Ureter (tissue), 1 donor: ENCODE results near the gene MAPK4. TPM values are rescaled to one million over a fixed set of nuclear protein-coding genes. Genes with fewer than 3 reads are reported as not detected.

Experiments used
- DNase-seq: peaks from one replicate; pipeline ENCODE4 v3.0.0-alpha.2; 2020; ENCODE audit warnings: low spot score
- total RNA-seq: library from RNA; stranded (reverse); gene quantifications from one replicate; pipeline ENCODE4 v1.2.4, GENCODE V29; 2023
- donor health status: DM: yes; HTN: yes; CAD: no.

MAPK4 gene
- total RNA-seq, 1 donor from 2014 or later: 14.3 TPM

- no peak for DNase-seq
These were observed 159.8 kb downstream of the MAPK4 start for GRCh38 chr18:50719471-50720324.

GRCh38 chr18:50720325-50720674 is 160.4 kb downstream of the MAPK4 start:
- no peak for DNase-seq

GRCh38 chr18:50721006-50721405 is 161.1 kb downstream of the MAPK4 start:
- DNase-seq: no peak

GRCh38 chr18:50721451-50722120 is 161.7 kb downstream of the MAPK4 start:
- no peak for DNase-seq

GRCh38 chr18:50722311-50722710 is 162.4 kb downstream of the MAPK4 start:
- no peak for DNase-seq

GRCh38 chr18:50724751-50725151 is 164.9 kb downstream of the MAPK4 start:
- peak; percentile 61 for DNase-seq

GRCh38 chr18:50726960-50727589 is 167.2 kb downstream of the MAPK4 start:
- no peak for DNase-seq

- no peak for DNase-seq
These were observed 168.0 kb downstream of the MAPK4 start for GRCh38 chr18:50727721-50728471.

- no peak for DNase-seq
These were observed 169.5 kb downstream of the MAPK4 start for GRCh38 chr18:50729376-50729775.

GRCh38 chr18:50729986-50730385 is 170.1 kb downstream of the MAPK4 start:
- no peak for DNase-seq

- DNase-seq: no peak
These were observed 174.5 kb downstream of the MAPK4 start for GRCh38 chr18:50734342-50734741.

- no peak for DNase-seq
These were observed 175.0 kb downstream of the MAPK4 start for GRCh38 chr18:50734886-50735285.

GRCh38 chr18:50737127-50737526 is 177.2 kb downstream of the MAPK4 start:
- DNase-seq: no peak

GRCh38 chr18:50738098-50738757 is 178.3 kb downstream of the MAPK4 start:
- no peak for DNase-seq

GRCh38 chr18:50742952-50743351 is 183.1 kb downstream of the MAPK4 start:
- no peak for DNase-seq

- no peak for DNase-seq
These were observed 184.4 kb downstream of the MAPK4 start for GRCh38 chr18:50744253-50744652.

- DNase-seq: no peak
These were observed 186.1 kb downstream of the MAPK4 start for GRCh38 chr18:50745945-50746344.

GRCh38 chr18:50747849-50748242 is 188.0 kb downstream of the MAPK4 start:
- no peak for DNase-seq

GRCh38 chr18:50748243-50749229 is 188.6 kb downstream of the MAPK4 start:
- no peak for DNase-seq

GRCh38 chr18:50749421-50749820 is 189.5 kb downstream of the MAPK4 start:
- DNase-seq: no peak
